K562 (cell line): ENCODE measurements around the gene ETNK2.

Source experiments
- BCLAF1 ChIP-seq, 2 experiments: fragments of 450-650 bp in 1 of 2; IDR thresholded peaks; 2 replicates each; pipeline ENCODE4 v1.6.1; 2011 to 2017; ENCODE audit warnings: low read depth in 2 of 2, antibody characterized with exemption in 1 of 2, borderline replicate concordance in 1 of 2, low read length in 1 of 2, mild to moderate bottlenecking in 1 of 2, mixed read lengths in 1 of 2; ENCODE audit not compliant: control insufficient read depth in 1 of 2
- CTCF ChIP-seq, 3 experiments: IDR thresholded peaks in 2 of 3; conservative IDR thresholded peaks in 1 of 3; 2 replicates each; pipeline ENCODE4 v1.5.1; 2011 to 2012; ENCODE audit warnings: low read length in 3 of 3, mild to moderate bottlenecking in 3 of 3, control low read depth in 2 of 3, improper control_type of control experiment in 1 of 3, inconsistent platforms in 1 of 3, low read depth in 1 of 3, mixed read lengths in 1 of 3, moderate library complexity in 1 of 3; ENCODE audit not compliant: insufficient read depth in 2 of 3
- EHMT2 ChIP-seq: fragments of 450-650 bp; IDR thresholded peaks from 2 replicates; pipeline ENCODE4 v1.6.1; 2018; ENCODE audit warnings: antibody characterized with exemption
- MXD1 ChIP-seq: fragments of 250-450 bp; sonication (Bioruptor Pico); IDR thresholded peaks from 2 replicates; pipeline ENCODE4 v1.8.0; 2021; ENCODE audit warnings: borderline replicate concordance, mild to moderate bottlenecking, moderate library complexity; ENCODE audit not compliant: poor library complexity, severe bottlenecking
- SREBF2 ChIP-seq: sonication (generic); formaldehyde crosslinking; IDR thresholded peaks from 2 replicates; pipeline ENCODE4 v1.4.0; 2020; ENCODE audit warnings: mild to moderate bottlenecking, missing genetic modification reagents
- TCF7L2 ChIP-seq: fragments of 150-350 bp; IDR thresholded peaks from 2 replicates; pipeline ENCODE4 v1.6.1; 2016; ENCODE audit warnings: low read depth, mild to moderate bottlenecking, low read length, moderate library complexity

- TF ChIP-seq TCF7L2 (no peak), SREBF2 (CRISPR knock-in tag) (no peak), EHMT2 (no peak), CTCF (IDR thresholded peaks at IDR 0.05 in 2 of 3, conservative IDR thresholded peaks at IDR 0.05 in 1 of 3; ENCODE audit: insufficient read depth in 2 of 3, low read depth in 1 of 3, low read length in 3 of 3) (no peak), MXD1 (CRISPR knock-in tag) (no peak), BCLAF1 (IDR thresholded peaks at IDR 0.05; ENCODE audit: borderline replicate concordance in 1 of 2, control insufficient read depth in 1 of 2, low read depth in 2 of 2, low read length in 1 of 2) (no peak)
Measured at GRCh38 chr1:204186597-204186996, 34.8 kb upstream of the ETNK2 start.
